HG03457 (cell line): Measurements from ENCODE around the gene NPAS3.

ENCODE experiments used
- ATAC-seq: cut with Tn5 transposase; IDR thresholded peaks from one replicate; pipeline ENCODE4 v1.9.1; 2021; ENCODE audit warnings: moderate number of reproducible peaks; ENCODE audit not compliant: unreplicated experiment

The NPAS3 gene

DNA sequence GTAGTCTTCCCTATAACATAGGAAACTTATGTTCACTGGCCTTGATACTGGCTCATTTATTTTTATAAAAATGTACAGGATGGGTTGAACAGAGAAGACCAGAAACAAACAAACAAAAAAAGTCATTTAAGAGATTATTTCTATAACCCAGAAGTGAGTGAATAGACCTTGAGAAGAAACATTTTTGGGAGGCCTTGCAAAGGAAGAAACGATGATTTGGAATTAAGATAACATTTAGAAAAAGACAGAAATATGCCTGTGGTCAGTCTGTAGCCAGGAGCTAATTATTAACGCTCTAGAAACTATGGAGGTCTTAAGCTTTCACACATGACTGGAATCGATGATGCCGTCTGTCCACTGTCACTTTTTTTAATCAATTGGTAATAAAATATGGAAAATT lies 748.2 kb downstream of the NPAS3 start:
- ATAC-seq = no peak

DNA sequence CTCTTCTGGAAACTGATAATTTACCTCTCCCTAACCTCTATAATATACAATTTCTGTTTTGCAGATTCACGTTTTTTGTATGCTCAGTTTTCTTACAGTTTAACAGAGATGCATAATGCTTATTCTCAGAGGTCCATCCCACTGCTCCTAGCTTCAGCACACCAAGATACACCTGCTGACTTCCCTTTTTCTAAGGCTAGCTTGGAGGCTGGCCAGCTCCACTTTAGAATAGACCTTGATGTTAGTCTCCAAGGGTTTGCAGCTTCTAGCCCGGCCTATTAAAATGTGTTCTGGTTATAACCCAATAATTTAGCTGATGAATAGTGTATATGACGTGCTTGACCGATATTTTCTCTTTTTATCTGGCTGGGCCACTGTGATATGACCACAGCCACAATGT lies 751.0 kb downstream of the NPAS3 start:
- no peak for ATAC-seq

DNA sequence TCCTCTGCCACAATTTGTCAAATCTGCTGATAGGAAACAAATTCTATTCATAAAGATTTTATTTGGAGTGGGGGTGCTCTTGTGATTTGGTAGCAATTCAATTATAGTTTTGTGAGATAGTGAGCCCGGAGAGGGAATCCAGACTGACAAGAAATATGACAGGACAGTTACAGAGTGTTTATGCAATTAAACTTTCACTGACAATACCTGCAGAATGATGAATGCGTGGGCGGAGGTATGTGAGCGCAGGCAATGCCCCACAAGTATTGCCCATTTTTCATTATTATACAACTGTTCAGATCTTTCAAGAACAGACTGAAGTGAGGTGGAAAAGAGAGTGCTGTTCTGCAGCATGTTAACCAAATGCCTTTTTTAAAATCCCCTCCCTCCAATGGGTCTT lies 753.2 kb downstream of the NPAS3 start:
- ATAC-seq = no peak

DNA sequence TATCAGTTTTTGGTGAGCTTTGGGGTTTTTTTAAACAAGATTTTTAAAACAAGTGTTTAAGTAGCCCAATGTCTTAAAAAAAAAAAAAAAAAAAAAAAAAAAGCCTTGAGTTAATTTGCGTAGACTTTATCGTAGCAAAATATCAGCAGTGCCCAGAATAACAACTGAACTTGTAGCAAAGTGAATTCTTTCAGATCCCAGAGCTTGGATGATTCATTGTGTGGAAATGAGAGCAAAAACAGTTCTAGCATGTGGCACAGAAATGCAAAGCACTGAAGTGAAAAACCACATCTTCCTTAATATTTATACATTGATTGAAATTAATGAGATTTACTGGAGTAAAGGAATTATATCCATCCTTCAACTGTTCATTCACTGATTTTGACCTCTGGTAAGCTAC lies 754.1 kb downstream of the NPAS3 start:
- ATAC-seq = no peak

DNA sequence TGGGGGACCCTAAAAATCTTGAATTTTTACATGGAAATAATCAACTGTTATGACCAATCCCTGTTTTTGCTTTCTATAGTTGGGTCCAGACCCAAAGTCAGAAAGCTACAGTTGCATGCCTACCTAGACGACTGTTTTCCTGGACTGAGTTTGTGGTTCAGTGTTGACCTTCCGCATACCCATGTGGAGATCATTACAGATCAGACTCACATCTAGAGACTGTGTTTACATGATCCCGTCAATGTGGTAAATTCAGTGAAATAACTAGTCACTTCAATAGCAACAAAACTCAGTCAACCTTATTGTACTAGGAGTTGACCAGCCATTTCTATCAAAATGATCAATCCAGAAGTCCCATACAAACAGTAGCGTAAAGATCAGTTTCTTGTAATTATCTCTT lies 754.6 kb downstream of the NPAS3 start:
- ATAC-seq = no peak

DNA sequence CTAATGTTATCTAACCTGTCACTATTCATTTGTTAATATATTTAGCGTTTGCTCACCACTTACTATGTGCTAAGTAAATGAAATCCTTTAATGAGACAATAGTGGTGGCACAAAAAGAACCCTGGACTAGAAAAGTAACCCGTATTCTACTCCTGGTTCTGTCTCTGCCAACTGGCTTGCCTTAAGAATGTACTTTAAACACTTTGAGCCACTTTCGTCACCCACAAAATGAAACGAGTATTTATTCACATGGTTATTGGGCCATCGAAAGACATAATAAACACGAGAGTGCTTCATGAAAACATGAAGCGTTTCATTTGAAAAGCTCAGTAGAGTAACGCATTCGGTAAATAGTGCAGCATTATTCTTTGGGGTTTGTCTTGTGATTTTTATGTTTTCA lies 757.5 kb downstream of the NPAS3 start:
- no peak for ATAC-seq

DNA sequence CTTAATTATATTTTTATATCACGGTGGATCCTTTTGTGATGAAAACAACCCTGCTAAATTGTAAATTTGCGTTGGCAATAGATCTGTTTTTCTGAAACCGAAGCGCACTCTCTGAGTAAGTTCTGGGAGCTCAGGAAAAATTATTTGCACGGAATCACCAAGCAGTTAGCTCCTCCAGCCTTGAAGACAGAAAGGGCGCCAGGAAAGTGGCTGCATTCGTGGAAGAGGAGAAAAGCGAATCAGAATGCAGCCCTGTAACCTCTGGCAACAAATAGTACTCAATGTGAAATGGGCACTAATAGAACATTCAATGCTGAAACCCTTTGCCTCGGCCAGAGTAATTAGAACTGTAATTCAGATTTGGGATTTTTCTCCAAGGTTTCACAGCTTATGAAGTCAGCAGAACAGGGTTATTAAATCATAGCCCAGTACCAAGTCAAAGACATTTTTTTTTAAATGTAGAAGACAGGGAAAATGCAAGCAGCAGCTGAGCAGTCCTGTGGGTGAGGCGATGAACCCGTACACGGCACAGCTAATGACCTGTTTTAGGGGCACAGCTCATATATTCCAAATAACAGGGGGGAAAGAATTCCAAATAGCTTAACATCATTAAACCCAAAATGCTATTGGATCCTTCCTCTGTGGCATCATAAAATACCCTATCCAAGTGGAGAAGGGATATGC lies 760.8 kb downstream of the NPAS3 start:
- no peak for ATAC-seq

DNA sequence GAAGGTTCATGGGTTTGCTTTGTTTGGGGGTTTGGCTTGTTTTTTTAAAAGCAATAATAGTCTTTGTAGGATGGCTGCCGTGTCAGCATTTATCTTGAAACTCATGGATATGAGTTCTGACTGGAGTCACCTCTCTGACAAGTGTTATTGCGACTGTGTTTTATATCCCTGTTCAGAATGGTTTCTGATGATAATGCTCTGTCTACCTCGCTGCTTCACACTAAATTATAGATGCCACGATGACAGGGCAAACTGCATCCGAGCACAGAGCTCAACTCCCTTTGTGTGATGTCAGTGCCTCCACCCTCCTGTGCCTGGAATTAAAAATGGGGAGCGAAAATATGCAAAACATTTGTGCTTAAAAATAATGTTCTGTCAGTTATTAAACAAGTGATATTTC lies 761.4 kb downstream of the NPAS3 start:
- no peak for ATAC-seq

DNA sequence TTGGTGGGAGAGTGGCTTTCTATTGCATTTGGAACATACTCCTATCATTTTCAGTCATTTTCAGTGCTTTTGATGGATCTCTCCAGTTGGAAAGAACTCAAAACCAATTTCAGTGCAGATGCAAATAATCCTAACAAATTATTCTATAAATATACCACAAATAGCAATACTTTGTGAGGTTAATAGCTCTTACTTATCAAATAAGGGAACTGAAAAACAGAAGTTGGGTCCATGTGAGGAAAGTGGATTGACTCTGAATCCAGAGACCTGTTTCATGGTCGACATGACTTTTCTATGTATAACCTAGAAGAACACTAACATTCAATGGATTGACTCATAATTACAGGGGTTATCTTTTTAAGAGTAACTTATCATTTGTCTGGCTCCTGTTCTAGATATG lies 763.6 kb downstream of the NPAS3 start:
- no peak for ATAC-seq

DNA sequence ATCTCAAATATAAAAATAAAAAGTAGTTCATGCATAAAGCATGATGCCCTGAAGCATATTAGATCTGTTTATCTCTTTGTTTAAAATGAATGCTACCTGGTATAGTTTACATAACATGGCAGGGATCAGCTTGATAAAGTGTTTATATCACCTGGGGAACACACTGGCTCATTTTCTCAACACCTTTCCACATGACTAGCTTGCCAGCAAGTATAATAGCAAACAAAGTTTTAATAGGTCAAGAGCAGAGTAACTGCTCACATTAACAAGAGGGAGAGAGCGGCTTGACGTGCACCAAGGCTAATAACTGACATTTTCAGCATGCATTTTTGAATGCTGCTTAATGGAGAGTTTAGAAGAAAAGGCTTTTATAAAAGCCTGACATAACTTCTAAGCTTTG lies 765.8 kb downstream of the NPAS3 start:
- ATAC-seq = no peak

DNA sequence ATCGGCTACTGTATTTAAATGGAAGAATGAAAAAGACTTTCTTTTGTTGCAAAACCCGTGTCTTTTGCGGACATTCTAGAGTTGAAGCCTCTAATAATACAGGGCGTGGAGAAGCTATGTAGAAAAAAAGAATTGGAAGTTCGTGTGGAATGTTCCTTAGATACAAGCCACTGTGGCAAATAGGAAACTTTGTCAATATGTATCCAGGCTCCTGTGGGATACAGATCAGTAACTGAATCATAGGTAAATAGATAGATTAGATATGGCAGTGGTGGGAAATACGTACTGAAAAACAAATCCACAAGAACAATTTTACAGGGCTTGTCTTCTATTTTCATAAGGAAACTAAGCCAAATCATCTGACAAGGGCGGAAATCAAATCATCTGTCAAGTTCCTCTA lies 766.8 kb downstream of the NPAS3 start:
- ATAC-seq = no peak

DNA sequence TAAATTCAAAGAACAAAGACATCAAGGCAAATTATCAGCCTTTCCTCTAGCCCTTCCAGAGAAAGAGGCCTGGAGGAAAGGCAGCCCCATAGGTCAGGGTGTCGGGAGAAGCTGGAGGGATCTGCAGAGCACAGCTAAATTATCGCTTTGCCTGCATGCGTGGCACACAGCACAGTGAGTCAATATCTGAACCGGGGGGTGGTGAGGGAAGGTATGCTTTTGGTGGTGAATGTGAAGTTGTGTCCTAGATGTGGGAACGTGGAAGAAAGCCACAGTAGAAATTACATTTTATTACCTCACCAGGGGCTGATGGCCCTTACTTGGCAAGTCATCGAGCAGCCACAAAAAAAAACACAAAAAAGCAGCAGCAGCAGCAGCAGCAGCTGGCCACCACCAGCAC lies 769.0 kb downstream of the NPAS3 start:
- ATAC-seq = no peak

DNA sequence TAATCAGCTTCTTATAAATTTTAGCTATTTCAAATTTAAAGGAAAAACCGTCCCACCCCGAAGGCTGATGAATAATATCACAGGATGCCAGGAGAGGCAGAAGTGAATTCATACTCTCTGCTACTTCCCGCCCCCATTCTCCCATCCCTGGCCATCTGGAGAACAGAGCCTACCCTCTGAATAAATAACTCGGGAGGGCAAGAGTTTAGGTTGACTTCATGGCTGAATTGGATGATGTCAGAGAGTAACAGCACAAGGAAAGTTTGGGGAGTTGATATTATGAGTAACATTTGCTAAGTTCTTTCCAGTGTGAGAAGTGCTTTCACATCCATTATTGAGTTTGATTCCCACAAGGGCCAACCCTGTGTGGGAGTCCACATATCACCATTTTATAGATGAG lies 770.6 kb downstream of the NPAS3 start:
- no peak for ATAC-seq

DNA sequence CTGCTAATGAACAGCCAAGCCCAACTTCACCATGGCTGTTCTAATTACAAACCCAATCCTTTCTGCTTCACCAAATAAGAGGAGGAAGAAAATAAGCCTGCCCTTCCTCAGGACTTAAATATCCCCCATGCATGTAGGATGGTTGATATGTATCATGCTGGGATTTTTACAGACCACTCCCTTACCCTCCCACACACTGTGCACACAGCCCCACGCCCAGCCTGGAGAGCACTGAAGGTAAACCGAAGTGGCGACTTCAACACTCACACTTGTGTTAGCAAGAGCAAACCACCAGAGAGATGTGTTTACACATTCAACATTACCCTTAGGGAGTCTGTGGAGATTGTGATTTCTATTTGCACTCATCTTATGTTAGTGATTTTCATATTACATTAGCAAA lies 771.0 kb downstream of the NPAS3 start:
- ATAC-seq = no peak

DNA sequence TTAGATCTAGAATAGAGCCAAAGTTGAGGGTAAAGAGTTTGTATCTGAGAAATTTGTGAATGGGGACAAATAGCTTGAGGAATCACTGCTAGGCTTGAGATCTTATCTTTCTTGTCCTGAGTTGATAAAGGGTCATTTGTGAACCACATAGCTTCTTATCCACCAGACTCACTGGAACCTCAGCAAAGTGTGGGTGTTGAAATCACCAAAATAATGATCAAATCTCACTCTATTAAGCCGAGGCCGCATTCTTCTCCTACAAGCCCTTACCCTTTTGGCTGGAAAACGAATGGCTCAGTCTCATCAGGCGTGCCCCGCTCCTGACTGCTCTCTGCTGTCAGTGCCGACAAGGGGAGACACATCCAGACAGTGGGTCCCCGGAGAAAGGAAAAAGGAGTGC lies 771.6 kb downstream of the NPAS3 start:
- ATAC-seq = no peak

DNA sequence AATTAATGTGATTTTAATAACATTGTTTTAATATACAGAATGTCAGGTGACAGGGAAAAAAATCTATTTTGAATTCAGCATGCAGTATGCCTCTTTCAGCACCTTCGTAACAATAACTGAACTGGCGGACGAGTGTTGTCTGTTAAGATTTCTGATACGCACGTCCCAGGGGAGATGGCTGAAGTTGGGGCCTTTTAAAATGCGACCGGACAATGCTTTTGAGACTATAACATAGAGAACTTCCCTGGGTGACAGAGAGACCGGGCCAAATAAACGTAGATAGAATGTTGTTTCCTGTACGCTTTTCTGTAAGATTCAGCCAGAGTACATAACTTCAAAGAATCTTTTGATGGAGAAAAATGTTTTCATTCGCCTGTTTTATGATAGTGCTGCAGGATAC lies 772.5 kb downstream of the NPAS3 start:
- no peak for ATAC-seq

DNA sequence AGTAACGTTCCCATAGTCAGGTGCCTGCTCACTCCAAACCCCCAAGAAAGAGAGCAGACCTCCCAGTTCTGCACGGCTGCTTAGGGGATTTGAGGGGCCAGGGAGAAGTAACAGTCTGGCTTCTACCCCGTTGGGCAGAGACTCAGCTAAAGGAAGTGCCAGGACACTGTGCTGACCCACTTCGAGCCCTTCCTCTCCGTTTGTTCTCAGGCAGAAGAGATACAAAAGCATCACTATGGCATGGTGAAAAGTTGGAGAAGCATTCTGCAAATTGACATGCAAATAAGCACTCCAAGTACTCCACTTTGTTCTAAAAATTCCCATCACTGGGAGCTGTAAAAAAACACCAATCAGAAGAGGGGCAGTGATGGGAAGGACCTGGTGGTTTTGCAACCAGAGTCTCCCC lies 773.1 kb downstream of the NPAS3 start:
- no peak for ATAC-seq

DNA sequence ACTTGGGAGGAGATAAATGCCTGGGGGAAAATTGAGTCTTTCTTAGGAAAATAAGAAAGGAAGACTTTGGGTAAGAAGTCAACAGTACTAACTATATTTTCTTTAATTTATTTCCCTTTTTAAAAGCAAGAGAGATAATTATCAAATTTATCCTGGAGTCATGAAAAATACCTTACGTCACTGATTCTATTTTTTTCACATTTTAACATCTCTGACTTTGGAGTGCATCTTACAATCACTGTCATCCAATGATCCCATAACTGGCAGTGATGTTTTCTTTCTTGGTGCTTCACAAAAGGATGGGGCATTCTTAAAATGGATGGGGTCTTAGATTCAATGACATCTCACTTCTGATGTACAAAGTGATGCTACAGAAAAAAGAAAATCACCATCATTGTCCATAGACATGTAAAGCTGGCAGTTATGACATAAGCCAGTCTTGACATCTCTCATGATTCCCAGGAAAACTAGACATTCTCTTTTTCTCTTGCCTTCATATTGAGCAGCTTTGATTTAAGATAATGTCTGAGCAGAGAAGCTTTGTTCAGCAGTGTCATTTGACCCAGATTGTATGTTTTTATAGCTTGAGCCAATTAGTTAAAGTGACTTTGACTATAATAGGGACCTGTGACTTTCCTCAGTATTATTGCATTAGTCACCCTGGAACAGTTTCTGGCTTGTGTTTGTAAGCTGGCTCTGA lies 776.0 kb downstream of the NPAS3 start:
- ATAC-seq = no peak

DNA sequence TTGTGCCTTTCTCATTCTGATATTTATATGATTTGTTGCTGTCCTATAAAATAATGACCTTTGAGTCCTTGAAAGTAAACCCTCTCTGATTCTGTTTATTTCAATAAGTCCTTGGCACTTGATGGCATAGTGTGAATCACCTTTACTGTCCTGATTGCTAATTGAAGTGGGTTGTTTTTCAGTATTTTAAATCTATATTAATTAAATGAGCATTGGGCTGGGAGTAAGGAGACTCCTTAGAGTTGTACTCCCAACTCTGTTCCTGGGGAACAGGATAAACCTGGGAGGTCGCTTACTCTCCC lies 776.5 kb downstream of the NPAS3 start:
- no peak for ATAC-seq

DNA sequence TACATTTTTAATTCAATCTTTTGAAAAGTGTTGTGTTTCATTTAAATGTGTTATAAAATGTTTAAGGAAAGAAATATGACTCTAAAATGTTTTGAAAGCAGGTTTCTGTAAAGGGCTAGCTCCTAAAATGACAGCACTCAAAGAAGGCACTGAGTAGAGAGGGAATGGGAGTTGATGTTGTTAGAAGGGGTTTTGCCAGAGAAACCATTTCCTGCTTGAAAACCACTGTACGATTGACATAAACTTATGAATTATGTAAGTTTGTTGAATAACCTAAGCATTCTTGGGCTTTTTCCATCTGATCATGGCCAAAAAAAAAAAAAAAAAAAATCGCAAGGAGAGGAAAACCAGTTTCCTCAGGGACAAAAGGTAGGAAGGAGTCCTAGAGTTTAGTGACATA lies 778.2 kb downstream of the NPAS3 start:
- ATAC-seq = no peak

DNA sequence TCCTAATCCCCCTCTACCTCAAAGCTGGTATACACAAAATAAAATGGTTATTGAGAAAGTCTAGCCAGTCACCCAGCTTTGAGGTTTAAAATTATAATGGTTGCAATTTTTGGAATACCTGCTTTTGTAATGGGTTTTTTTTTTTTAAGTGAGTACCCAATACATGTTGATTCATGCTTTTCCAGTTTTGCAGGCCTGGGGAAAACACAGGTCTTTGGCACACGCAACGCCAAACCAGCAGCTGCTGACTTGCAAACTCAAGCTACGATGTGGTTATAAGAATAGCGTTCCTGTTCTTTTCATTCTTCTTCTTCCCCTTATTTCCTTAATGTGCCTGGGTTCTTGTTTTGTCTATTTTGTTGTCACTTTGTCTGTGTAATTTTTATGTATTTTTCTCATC lies 779.2 kb downstream of the NPAS3 start:
- no peak for ATAC-seq

DNA sequence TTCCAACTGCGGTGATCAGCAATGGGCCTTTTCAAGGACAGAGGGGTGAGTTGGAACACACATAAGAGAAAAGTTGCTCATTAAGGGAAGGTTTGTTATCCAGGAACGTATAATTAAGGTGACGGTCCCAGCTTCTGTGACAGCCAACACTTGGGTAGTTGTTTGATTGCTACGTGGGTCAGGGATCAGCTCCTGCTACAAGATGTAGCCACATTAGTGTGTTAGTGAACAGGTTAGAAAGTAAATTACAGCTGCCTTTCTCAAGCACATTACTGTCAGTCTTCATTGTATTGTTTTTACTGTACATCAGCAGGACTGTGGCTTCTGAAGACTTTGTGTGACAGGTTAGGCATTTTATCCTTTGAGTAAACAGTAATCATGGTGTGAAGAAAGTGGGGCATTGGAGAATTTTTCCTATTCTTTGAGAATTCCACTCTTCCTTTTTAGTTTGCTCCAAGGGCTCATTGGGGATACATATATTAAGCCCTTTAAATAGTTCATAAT lies 781.7 kb downstream of the NPAS3 start:
- no peak for ATAC-seq

DNA sequence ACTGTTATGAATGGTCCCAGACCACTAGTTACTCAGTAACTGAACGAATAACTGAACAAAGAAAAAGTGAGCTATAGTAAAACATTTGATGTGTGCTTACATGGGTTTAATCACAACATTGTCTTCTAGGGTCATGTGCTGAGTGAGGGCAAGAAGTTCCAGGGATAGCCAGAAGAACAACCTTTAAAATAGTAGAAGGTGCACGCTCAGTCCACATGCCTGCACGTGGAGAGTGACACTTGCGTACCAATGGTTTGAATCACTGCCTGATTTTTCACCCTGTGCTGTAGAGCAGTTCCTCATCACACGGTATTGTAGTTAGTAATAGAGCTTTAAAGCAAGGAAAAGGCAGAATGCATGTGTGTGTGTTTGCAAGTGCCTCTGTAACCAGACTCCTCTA lies 788.0 kb downstream of the NPAS3 start:
- ATAC-seq = no peak
